K562 (cell line): Measurements from ENCODE around the gene LAMTOR5. TPM values are rescaled to one million over a fixed set of nuclear protein-coding genes. Genes with fewer than 3 reads are reported as not detected.

Experiments
- BCOR ChIP-seq: fragments of 450-650 bp; IDR thresholded peaks from 2 replicates; pipeline ENCODE4 v1.6.1; 2016
- BMI1 ChIP-seq: fragments of 150-350 bp; IDR thresholded peaks from 2 replicates; pipeline ENCODE4 v1.6.1; 2014; ENCODE audit warnings: low read length
- BRD9 ChIP-seq: fragments of 450-650 bp; IDR thresholded peaks from 2 replicates; pipeline ENCODE4 v1.6.1; 2018; ENCODE audit warnings: low read depth; ENCODE audit not compliant: partially characterized antibody
- C11orf30 ChIP-seq: fragments of 450-650 bp; IDR thresholded peaks from 2 replicates; pipeline ENCODE4 v1.6.1; 2016; ENCODE audit warnings: low read depth, mild to moderate bottlenecking
- CBX3 ChIP-seq, 2 experiments: IDR thresholded peaks; 1 replicate in 1 of 2; 2 replicates in 1 of 2; pipeline ENCODE4 v1.6.1; 2012; ENCODE audit warnings: inconsistent platforms in 2 of 2, low read length in 2 of 2, borderline replicate concordance in 1 of 2, control low read depth in 1 of 2
- COPS2 ChIP-seq: fragments of 450-650 bp; conservative IDR thresholded peaks from 2 replicates; pipeline ENCODE4 v1.6.1; 2016; ENCODE audit warnings: mild to moderate bottlenecking, moderate library complexity
- CTBP1 ChIP-seq: fragments of 450-650 bp; IDR thresholded peaks from 2 replicates; pipeline ENCODE4 v1.6.1; 2016; ENCODE audit warnings: borderline replicate concordance
- E2F3 ChIP-seq: fragments of 250-450 bp; sonication (Bioruptor Pico); IDR thresholded peaks from 2 replicates; pipeline ENCODE4 v1.4.0; 2020; ENCODE audit warnings: mild to moderate bottlenecking
- ELF2 ChIP-seq: fragments of 250-450 bp; sonication (Bioruptor Pico); IDR thresholded peaks from 2 replicates; pipeline ENCODE4 v1.5.0; 2021; ENCODE audit warnings: mild to moderate bottlenecking
- FOXK1 ChIP-seq: sonication (generic); formaldehyde crosslinking; IDR thresholded peaks from 2 replicates; pipeline ENCODE4 v1.8.0; 2022; ENCODE audit warnings: missing genetic modification reagents, mild to moderate bottlenecking, borderline replicate concordance
- HDAC8 ChIP-seq: fragments of 450-650 bp; IDR thresholded peaks from 2 replicates; pipeline ENCODE4 v1.6.1; 2016; ENCODE audit warnings: mild to moderate bottlenecking, missing genetic modification characterization, moderate library complexity, missing compliant biosample characterization
- MAZ ChIP-seq, 2 experiments: fragments of 450-650 bp in 1 of 2; sonication (generic) in 1 of 2; formaldehyde crosslinking; IDR thresholded peaks in 1 of 2; conservative IDR thresholded peaks in 1 of 2; 2 replicates each; pipeline versions ENCODE4 v1.4.0 to v1.5.0; 2020; ENCODE audit warnings: mild to moderate bottlenecking in 1 of 2, missing genetic modification reagents in 1 of 2
- MBD2 ChIP-seq: sonication (generic); IDR thresholded peaks from 2 replicates; pipeline ENCODE4 v1.6.1; 2016; ENCODE audit warnings: low read depth, borderline replicate concordance
- NR3C1 ChIP-seq: sonication (generic); formaldehyde crosslinking; IDR thresholded peaks from 2 replicates; pipeline ENCODE4 v1.8.1; 2022; ENCODE audit warnings: missing genetic modification reagents
- PTRF ChIP-seq: fragments of 450-650 bp; IDR thresholded peaks from 2 replicates; pipeline ENCODE4 v1.6.1; 2016; ENCODE audit warnings: mild to moderate bottlenecking, missing genetic modification characterization, missing compliant biosample characterization
- RAD21 ChIP-seq, 2 experiments: fragments of 250-450 bp in 1 of 2; fragments of 450-650 bp in 1 of 2; sonication (Bioruptor Pico) in 1 of 2; formaldehyde crosslinking in 1 of 2; IDR thresholded peaks in 1 of 2; conservative IDR thresholded peaks in 1 of 2; 2 replicates each; pipeline versions ENCODE4 v1.4.0 to v1.8.0; 2020 to 2022; ENCODE audit warnings: mild to moderate bottlenecking in 2 of 2, moderate library complexity in 1 of 2
- RERE ChIP-seq: sonication (generic); formaldehyde crosslinking; IDR thresholded peaks from 2 replicates; pipeline ENCODE4 v1.8.0; 2023; ENCODE audit warnings: missing genetic modification reagents, mild to moderate bottlenecking, borderline replicate concordance
- SMARCA4 ChIP-seq: fragments of 450-650 bp; IDR thresholded peaks from 2 replicates; pipeline ENCODE4 v1.6.1; 2016
- SNIP1 ChIP-seq: fragments of 450-650 bp; IDR thresholded peaks from 2 replicates; pipeline ENCODE4 v1.7.1; 2017; ENCODE audit warnings: low read depth, mild to moderate bottlenecking
- STAT5B ChIP-seq: fragments of 250-450 bp; sonication (Bioruptor Pico); IDR thresholded peaks from 2 replicates; pipeline ENCODE4 v1.8.0; 2021; ENCODE audit warnings: mild to moderate bottlenecking, inconsistent platforms
- TCF7L2 ChIP-seq: fragments of 150-350 bp; IDR thresholded peaks from 2 replicates; pipeline ENCODE4 v1.6.1; 2016; ENCODE audit warnings: low read depth, mild to moderate bottlenecking, low read length, moderate library complexity
- USF1 ChIP-seq: sonication (generic); formaldehyde crosslinking; IDR thresholded peaks from 2 replicates; pipeline ENCODE4 v1.9.0; 2022; ENCODE audit warnings: mild to moderate bottlenecking, missing genetic modification reagents
- ZC3H8 ChIP-seq: fragments of 450-650 bp; IDR thresholded peaks from 2 replicates; pipeline ENCODE4 v1.6.1; 2017
- ZFP30 ChIP-seq: fragments of 250-450 bp; sonication (Bioruptor Pico); IDR thresholded peaks from 2 replicates; pipeline ENCODE4 v1.8.0; 2022; ENCODE audit warnings: moderate library complexity, mild to moderate bottlenecking, inconsistent platforms, borderline replicate concordance
- ZNF23 ChIP-seq: fragments of 250-450 bp; sonication (Bioruptor Pico); IDR thresholded peaks from 2 replicates; pipeline ENCODE4 v1.4.0; 2020; ENCODE audit warnings: mild to moderate bottlenecking
- ZNF311 ChIP-seq: fragments of 250-450 bp; sonication (Bioruptor Pico); IDR thresholded peaks from 2 replicates; pipeline ENCODE4 v1.4.0; 2020; ENCODE audit warnings: mild to moderate bottlenecking, moderate library complexity
- ZNF431 ChIP-seq: sonication (generic); formaldehyde crosslinking; IDR thresholded peaks from 2 replicates; pipeline ENCODE4 v1.8.0; 2022; ENCODE audit warnings: mild to moderate bottlenecking, missing genetic modification reagents
- ZNF77 ChIP-seq: fragments of 250-450 bp; sonication (Bioruptor Pico); IDR thresholded peaks from 2 replicates; pipeline ENCODE4 v1.5.0; 2020
- polyA plus RNA-seq, 8 experiments: library from polyadenylated mRNA; depleted of rRNA in 4 of 8; stranded (reverse) in 5 of 8; unstranded in 3 of 8; fragments of >200 nt; fragmentation: Nextera tagmentation in 2 of 8; fragmentation: Illumina TruSeq in 1 of 8; extraction: Ambion mirVana in 2 of 8; extraction: Trizol in 1 of 8; gene quantifications; 2 replicates each; pipeline versions ENCODE4 v1.2.1 to v1.2.3, GENCODE V29; 2011 to 2014; ENCODE audit warnings: inconsistent platforms in 1 of 8, missing spikeins in 1 of 8
- total RNA-seq, 7 experiments: library from RNA; depleted of rRNA in 6 of 7; stranded (reverse); fragments of >200 nt in 6 of 7; fragmentation: Illumina TruSeq in 2 of 7; extraction: Trizol in 2 of 7; gene quantifications; 2 replicates each; pipeline versions ENCODE4 v1.2.1 to v1.2.3, GENCODE V29; 2011 to 2021; ENCODE audit warnings: low replicate concordance in 1 of 7

The LAMTOR5 gene
- total and polyA plus RNA-seq, 9 of the 15 experiments (the other 6 are each of a cell fraction or from before 2014, with no cell fraction given) = 118 to 712 (median 241) TPM

DNA sequence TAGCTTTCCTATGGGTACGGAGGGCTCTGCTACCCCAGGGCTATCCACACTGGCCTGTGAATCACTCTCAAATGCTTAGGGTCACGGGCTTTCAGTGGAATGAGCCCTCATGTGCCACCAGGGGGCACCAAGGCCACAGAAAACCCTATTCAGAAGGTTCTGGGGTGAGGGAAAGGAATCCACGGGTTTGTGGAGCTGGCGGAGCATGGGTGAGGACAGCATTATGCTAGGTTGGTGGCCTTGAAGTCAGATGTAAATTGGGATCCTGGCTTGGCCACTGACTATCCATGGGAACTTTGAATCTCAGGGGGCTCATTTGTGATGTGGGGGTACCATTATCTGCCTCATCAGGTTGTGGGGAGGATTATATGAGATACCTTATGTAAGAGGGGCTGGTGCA is 5.1 kb upstream of the LAMTOR5 start (continued):
- no peak for TF ChIP-seq RERE (CRISPR knock-in tag)
- peak; percentile 99 for TF ChIP-seq RAD21 (CRISPR knock-in tag; conservative IDR thresholded peaks at IDR 0.05 in 1 of 2, IDR thresholded peaks at IDR 0.05 in 1 of 2)
- no peak for TF ChIP-seq C11orf30
- no peak for TF ChIP-seq BMI1
- TF ChIP-seq COPS2 = no peak
- peak; percentile 65; the same call in 1 of the 2 replicates for TF ChIP-seq CTBP1
- peak; percentile 47 for TF ChIP-seq USF1 (CRISPR knock-in tag)
- no peak for TF ChIP-seq SMARCA4
- TF ChIP-seq ZNF431 = no peak
- TF ChIP-seq ZFP30 = no peak
- no peak for TF ChIP-seq FOXK1 (CRISPR knock-in tag)
- no peak for TF ChIP-seq NR3C1 (CRISPR knock-in tag)
- no peak for TF ChIP-seq ZNF311 (CRISPR knock-in tag)
- no peak for TF ChIP-seq TCF7L2
- no peak for TF ChIP-seq ZNF23 (CRISPR knock-in tag)
- no peak for TF ChIP-seq ZC3H8
- peak; percentile 91 for TF ChIP-seq BRD9
- no peak for TF ChIP-seq PTRF (tag)
- TF ChIP-seq SNIP1 = no peak
- TF ChIP-seq MAZ (CRISPR knock-in tag; conservative IDR thresholded peaks at IDR 0.05 in 1 of 2, IDR thresholded peaks at IDR 0.05 in 1 of 2) = peak in 1 of 2 experiments; percentile 53; a peak in 1 of 4 replicates
- TF ChIP-seq ZNF77 (CRISPR knock-in tag) = no peak
- no peak for TF ChIP-seq MBD2
- TF ChIP-seq E2F3 (CRISPR knock-in tag) = no peak
- TF ChIP-seq BCOR = no peak
- TF ChIP-seq HDAC8 (tag) = no peak
- TF ChIP-seq CBX3 (IDR thresholded peaks at IDR 0.05; ENCODE audit: borderline replicate concordance in 1 of 2, low read length in 2 of 2) = 0 out of 3 replicates have a peak, but pooled peaks of 1 of the 2 experiments have one; percentile 37
- no peak for TF ChIP-seq ELF2 (CRISPR knock-in tag)
- TF ChIP-seq STAT5B (CRISPR knock-in tag) = no peak
